A549 (cell line): Measurements from ENCODE around the gene PITPNM2.

Experiments
- CHD4 ChIP-seq: fragments of 200-600 bp; sonication (generic); IDR thresholded peaks from 2 replicates; pipeline ENCODE4 v1.6.1; 2016; ENCODE audit warnings: antibody characterized with exemption, mild to moderate bottlenecking, borderline replicate concordance
- CTCF ChIP-seq: fragments of >200 bp; sonication (Bioruptor Twin); formaldehyde crosslinking; IDR thresholded peaks from 3 replicates; pipeline ENCODE4 v1.5.1; 2016
- ESRRA ChIP-seq: fragments of 150-350 bp; IDR thresholded peaks from 2 replicates; pipeline ENCODE4 v1.6.1; 2014; ENCODE audit warnings: mild to moderate bottlenecking, low read length, borderline replicate concordance
- FOSL2 ChIP-seq, 2 experiments: fragments of 450-650 bp in 1 of 2; fragments of >200 bp in 1 of 2; sonication (Bioruptor Twin) in 1 of 2; formaldehyde crosslinking; IDR thresholded peaks; 2 replicates each; pipeline versions ENCODE4 v1.5.0 to v1.6.1; 2016 to 2020; ENCODE audit warnings: mild to moderate bottlenecking in 1 of 2, moderate library complexity in 1 of 2
- FOXS1 ChIP-seq: fragments of 250-450 bp; sonication (Bioruptor Pico); IDR thresholded peaks from 2 replicates; pipeline ENCODE4 v1.5.0; 2020; ENCODE audit warnings: mild to moderate bottlenecking, moderate library complexity
- HDAC2 ChIP-seq: fragments of 200-600 bp; sonication (generic); IDR thresholded peaks from 2 replicates; pipeline ENCODE4 v1.6.1; 2016
- MAX ChIP-seq: IDR thresholded peaks from 2 replicates; pipeline ENCODE4 v1.6.1; 2012
- MYC ChIP-seq: IDR thresholded peaks from 2 replicates; pipeline ENCODE4 v1.6.1; 2012; ENCODE audit warnings: mild to moderate bottlenecking, inconsistent platforms, low read length, improper control_type of control experiment, borderline replicate concordance
- POLR2A ChIP-seq: IDR thresholded peaks from 2 replicates; pipeline ENCODE4 v1.6.1; 2012; ENCODE audit warnings: mild to moderate bottlenecking, low read length
- RAD21 ChIP-seq, 2 experiments: fragments of >200 bp in 1 of 2; sonication (Bioruptor Twin) in 1 of 2; formaldehyde crosslinking in 1 of 2; IDR thresholded peaks in 1 of 2; conservative IDR thresholded peaks in 1 of 2; 2 replicates in 1 of 2; 3 replicates in 1 of 2; pipeline ENCODE4 v1.6.1; 2012 to 2018; ENCODE audit warnings: inconsistent platforms in 1 of 2
- REST ChIP-seq: fragments of 200-600 bp; sonication (generic); IDR thresholded peaks from 2 replicates; pipeline ENCODE4 v1.6.1; 2016; ENCODE audit warnings: antibody characterized with exemption, mild to moderate bottlenecking, moderate library complexity
- SMC3 ChIP-seq: fragments of >200 bp; sonication (Bioruptor Twin); formaldehyde crosslinking; IDR thresholded peaks from 3 replicates; pipeline ENCODE4 v1.6.1; 2018; ENCODE audit warnings: inconsistent platforms
- ZFP36 ChIP-seq: fragments of 450-650 bp; IDR thresholded peaks from 2 replicates; pipeline ENCODE4 v1.6.1; 2014; ENCODE audit warnings: borderline replicate concordance; ENCODE audit not compliant: partially characterized antibody

- TF ChIP-seq MAX (no peak; the same call in 1 of the 2 replicates), REST (no peak), ESRRA (no peak), POLR2A (no peak), SMC3 (no peak), CTCF (no peak), RAD21 (conservative IDR thresholded peaks at IDR 0.05 in 1 of 2, IDR thresholded peaks at IDR 0.05 in 1 of 2) (no peak), ZFP36 (no peak), FOXS1 (CRISPR knock-in tag) (no peak), HDAC2 (no peak), FOSL2 (IDR thresholded peaks at IDR 0.05) (no peak), FOSL2 (CRISPR knock-in tag; IDR thresholded peaks at IDR 0.05) (no peak), MYC (no peak), CHD4 (no peak)
Measured at GRCh38 chr12:123140676-123141614, 9.9 kb downstream of the PITPNM2 start.
